HPDE6-E6E7 (cell line): ENCODE results near the gene DOCK4.

Experiments
- DNase-seq: peaks from one replicate; pipeline ENCODE4 v3.0.0; 2011; ENCODE audit warnings: missing footprints; ENCODE audit errors: extremely low spot score

Gene DOCK4

DNA sequence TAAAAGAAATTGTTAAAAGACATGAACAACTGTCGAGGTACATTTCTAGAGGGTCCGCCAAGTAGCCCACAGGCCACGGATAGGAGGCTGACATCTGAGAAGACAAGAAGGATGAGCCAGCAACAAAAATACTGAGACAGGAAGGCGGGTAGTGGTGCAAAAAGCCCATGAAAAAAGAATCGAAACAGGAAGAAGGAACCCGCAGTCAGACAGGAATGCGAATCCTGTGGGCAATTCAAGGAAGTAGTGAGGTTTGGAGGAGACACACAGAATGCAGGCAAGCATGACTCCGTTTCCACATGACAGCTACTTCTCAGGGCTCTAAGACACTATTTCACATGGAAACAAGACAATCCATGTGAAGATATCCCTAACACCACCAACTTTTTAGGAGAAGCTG, 125.2 kb downstream of the DOCK4 start:
- peak; percentile 41 for DNase-seq

DNA sequence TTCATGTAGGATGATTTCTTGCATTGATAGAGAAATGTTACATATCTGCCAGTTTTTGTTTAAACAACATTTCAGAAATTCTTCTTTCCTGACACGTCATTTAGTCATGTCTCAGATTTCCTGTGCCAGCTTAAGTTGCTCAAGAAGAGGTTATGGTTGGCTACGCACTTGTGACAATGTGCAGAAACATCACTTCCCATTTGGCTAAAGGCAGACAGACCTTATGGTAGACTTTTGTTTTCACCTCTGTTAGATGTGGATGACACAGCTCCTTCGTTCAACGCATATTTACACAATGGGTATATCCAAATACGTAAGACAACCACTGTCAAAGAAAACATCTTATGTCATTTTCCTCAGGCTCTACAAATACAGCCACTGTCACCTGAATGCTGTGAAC, 125.8 kb downstream of the DOCK4 start:
- DNase-seq, result peak; percentile 45

DNA sequence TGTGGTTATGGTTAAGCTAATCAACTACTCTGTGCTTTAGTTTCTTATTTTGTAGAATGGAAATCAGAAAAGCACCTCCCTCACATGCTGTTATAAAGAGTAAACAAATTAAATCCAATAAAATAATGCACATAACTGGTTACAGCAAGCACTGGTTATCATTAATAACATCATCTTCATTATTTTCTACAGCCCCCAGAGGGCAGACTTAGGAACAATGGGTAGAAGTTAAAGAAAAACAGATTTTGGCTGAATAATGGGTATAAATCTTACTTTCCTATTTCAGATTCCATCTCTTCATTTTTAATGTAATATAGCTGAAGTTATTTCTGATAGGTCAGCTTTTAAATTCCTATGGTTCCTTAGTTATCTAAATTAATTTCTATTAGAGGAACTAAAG, 126.5 kb downstream of the DOCK4 start:
- no peak for DNase-seq

DNA sequence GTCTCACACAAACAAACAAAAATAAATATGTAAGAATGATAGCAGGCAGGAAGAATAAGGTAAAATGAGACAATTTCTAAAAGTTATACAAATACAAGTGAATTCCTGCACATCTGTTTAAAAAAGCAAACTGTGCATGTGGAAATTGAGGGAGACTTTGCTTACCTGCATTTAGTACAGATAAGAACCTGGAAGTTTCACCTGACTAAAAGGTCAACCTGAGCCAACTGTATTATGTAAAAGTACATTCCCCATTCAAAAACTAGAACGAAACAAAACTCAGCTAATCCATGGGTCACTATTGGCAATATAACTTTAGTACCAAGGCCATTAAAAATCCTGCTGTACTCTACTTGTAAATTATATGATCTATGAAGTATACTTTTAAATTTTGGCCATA, 127.1 kb downstream of the DOCK4 start:
- DNase-seq, result no peak

DNA sequence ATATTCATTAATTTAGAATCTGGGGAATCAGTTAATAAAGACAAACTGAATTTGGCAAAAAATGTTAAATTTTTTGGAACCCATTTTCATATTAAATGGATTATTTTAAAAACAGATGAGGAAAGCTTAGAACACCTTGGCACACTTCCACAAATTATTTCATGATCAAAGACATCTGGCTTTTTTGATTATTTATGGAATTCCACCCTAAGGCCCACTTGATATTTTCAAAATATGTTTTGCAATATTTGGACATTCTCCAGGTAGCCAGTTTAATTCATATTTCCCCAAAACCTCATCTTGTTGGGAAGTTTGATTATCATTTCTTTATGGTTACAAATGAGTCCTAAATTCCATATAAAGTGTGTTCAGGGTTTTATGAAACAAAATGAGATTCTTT, 129.9 kb downstream of the DOCK4 start:
- no peak for DNase-seq

DNA sequence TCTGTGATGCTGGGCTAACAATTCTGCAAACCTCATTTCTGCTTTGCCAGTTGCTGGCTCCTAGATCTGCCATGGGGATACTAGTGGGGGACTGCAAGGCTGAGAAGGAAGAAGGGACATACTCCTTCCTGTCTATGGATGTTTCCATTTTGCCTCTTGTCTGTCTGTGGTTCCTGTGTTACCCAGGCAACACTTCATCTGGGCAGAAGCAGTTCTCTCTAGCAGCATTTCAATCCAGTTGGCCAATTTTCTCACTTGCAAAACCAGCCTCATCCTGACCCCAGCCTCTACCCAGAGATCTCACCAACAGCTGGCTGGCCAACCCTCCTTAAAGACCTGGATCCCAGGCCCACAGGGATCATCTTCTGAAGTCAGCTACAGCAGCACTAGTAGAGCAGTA, 131.7 kb downstream of the DOCK4 start:
- no peak for DNase-seq

DNA sequence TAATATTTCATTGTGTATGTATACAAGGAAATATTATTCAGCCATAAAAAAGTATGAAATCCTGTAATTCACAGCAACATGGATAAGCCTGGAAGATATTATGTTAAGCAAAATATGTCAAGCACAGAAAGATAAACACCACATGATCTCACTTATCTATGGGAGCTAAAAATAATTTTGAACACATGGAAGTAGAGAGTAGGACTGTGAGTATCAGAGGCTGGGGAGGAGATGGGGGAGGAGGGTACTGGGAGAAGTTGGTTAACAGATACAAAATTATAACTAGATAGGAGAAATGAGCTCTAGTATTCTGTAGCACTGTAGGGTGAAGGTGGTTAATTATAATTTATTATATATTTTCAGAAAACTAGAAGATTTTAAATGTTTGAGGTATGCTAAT, 132.7 kb downstream of the DOCK4 start:
- DNase-seq, result no peak

DNA sequence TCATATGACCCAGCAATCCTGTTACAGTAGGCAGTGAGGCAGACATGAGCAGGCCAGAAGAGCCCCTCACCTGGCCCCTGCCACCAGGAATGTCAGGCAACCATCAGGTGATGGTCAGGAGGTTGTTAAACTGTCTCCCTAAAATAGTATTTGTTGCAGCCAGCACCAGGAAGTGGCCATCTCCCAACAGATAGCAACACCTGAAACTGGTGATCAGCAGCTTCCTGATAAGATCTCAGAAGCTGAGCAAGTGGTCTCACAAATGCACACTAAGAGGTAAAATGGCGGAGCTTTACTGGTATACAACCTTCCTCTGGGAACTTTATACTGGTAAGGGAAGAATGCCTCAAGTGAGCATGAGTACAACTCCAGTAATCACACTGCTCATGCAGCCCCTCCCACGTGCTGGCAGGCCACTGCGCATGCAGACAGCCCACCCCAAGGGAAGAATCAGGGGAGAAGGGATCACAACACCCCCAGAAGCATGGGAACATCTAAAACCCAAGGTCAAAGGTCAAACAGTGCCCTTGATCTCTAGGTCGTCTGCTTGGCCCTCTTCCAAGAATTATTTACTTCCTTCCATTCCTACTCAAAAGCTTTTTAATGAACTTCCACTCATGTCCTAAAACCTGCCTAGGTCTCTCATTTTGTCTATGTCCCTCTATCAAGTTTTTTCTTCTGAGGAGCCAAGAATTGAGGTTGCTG, 133.5 kb downstream of the DOCK4 start:
- no peak for DNase-seq

DNA sequence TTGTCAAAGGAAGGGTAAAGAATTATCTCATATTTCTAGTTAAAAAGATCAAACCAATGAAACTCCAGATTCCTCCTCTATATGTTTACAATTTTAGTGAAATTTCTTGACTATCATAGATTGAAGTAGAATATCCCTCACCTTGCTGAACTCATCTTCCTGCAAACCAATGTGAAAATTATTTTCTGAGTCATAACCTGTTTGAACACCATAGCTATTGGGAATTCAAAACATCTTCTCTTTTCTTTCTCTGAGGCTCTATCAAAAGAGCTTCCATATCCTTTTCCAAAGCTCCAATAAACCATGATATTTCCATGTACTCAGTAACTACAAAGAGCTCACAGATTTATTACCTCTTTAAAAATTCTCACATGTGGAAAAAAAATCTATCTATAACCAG, 134.3 kb downstream of the DOCK4 start:
- no peak for DNase-seq

DNA sequence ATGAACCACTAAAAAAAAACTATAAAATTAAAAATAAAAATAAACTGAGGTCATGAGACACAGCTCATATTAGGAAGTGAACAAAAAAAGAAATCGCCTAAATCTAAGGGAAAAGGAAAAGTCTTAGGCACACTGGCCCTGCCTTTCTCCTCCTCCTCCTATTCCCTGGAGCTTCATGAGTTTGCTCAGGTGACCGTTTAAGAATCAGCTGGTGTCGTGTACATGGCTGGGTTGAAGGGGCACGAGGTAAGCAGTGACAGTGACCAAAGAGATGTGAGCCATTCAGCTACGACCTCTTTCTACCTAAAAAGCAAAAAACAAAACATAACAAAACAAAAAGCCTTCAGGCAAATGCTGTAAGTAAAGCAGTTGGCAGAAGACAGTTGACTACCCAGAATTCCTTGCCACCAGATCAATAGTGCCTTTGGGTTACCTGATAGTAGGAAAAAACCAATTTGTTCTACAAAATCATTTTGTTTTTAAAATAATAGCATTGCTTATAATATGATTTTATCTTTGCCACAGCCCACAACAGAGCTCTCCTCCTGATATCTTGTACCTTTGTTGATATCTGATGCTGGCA, 135.4 kb downstream of the DOCK4 start:
- DNase-seq, result no peak

DNA sequence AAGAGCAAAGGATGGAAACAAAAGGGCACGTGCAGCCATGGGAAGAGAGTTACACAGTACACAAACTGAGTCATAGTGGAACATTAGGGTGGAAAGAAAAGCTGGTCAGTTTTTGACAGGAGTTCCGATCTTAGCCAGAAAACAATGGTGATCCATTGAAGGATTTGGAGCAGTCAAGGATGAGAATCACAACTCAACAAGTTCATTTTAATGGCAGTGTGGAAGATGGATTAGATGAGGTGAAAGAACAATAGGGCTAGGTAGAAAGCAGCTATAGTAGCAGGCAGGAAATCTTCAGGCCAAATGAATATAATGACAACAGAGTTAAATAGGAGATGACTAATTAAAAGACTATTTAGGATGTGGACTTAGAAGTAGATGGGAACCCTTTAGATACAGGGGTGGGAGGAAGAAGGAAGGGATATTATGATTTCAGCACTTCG, 136.3 kb downstream of the DOCK4 start:
- peak; percentile 22 for DNase-seq

DNA sequence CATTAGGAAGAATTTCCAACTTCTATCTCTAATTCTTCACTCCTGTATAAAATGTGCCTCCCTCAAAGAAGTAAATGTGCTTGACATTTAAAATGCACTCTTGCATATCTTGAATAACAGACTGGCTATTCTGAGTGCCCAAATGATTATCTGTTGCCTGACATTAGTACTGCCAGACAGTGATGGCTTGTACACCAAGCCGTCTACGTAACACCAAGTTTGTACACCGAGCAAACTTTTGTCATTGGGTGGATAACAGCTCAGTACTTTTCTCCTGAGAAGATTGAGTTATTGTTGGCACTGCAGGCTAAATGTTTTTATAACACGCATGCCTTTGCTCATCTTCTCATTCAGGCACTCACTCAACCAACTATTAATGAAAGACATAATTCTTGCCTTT, 137.2 kb downstream of the DOCK4 start:
- no peak for DNase-seq

DNA sequence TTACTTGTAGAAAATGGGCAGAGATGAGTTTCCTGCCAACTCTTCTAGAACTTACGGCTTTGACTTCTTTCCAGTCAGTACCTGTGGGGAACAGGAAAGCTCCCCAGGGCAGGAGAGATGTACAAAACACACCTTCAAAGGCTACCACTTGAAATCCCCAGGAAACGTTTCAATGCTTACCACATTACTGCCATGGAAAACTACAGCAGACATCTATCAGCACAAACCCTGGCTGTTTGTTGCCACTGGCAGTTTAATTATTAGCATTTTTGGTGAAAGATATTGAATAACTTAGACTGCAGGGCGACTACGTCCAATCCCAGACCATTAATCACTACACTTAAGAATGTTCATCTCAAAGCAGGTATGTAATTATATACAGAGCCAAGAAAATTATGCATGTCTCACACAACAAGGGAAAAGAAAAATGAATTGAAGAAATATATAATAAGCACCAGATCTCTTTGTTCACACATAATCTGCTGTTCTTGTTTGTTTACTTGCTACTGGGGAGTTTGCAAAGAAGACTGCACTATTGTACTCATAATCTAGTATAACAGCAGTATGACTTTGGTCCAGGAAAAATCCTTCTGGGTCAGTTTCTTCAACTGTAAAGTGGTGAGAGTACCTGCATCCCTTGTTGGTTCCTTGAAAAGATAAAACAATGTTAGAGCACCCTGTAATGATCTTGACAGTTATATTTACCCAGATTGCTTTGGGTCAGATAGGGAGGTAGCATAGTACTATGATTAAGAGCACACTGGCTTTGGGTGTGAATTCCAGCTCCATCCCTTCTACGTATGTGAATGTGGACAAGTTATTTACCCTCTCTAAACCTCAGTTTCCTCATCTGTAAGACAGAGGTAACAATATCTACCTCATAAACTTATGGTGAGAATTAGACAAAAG, 138.3 kb downstream of the DOCK4 start:
- no peak for DNase-seq

DNA sequence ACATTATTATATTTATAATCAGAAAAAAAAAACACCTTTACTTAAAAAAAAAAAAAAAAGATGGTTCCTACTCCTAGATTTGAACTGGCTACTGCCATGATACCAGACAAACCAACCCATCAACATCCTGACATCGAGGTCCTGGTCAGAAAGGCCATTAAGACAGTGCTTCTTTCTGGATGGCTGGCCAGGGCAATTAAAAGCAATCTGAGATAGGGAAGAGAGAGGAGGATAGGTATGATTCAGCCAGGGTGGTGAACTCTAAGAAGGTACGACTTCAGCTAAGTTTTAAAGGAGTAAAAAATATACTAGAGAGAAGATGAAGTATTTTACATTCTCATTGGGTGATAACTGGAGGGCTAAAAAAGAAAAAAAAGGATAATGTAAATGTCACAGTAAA, 139.0 kb downstream of the DOCK4 start:
- DNase-seq, result no peak

DNA sequence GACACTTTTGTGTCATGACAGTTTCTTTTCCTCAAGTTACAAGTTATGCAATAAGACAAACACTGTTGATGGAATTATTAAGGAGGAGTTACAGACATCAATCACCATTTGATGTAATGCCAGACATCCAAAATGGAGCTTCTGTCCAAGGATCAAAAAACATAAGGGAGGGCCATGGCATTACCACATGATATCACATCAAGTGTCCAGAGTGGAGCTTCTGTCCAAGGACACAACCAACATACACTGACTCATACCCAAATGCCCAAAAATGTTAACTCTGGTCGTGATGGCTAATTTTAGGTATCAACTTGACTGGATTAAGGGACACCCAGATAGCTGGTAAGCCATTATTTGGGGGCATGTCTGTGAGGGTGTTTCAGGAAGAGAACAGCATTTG, 140.4 kb downstream of the DOCK4 start:
- no peak for DNase-seq

DNA sequence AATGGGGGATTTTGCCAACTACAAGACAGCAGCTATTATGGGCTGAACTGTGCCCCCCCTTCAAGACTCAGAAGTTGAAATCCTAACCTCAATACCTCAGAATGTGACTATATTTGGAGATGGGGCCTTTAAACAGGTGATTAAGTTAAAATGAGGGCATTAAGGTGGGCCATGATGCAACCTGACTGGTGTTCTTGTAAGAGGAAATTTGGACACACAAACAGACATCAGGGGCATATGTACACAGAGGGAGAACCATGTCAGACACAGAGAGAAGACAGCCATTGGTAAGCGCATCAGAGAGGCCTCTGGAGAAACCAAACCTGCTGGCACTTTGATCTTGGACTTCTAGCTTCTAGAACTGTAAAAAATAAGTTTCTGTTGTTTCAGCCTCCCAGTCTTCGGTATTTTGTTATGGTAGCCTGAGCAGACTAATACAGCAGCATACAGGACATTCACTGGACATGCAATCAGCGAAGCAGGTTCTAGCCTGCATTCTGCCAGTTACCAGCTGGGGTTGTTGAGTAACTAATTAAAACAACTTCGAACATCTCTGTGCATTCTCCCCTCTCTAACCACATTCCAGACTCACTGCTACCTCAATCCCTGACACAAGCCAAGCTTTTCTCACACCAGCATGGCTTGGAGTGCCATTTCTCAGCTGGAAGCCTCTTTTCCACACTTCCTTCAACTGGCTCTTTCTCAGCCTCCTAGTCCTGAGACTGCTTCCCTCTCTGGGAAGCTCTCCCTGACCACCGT, 141.4 kb downstream of the DOCK4 start:
- DNase-seq, result no peak

DNA sequence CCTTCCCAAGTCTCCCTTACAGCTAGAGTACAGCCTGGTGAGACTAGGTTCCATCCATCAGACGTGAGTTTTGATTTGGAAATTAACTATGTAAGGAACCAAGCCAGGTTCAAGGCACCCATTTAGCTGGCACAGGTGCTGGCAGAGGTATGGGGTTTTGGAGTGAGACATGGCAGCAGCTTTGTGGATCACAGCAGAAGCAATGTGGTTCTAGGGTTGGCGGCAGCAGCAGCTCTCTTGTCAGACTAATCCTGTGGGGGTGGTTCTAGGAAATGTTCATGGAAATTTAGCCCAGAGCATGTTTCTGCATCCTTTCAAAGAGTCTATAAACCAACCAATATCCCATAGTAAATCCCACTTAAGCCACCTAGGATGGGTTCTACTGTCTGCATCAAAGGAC, 142.2 kb downstream of the DOCK4 start:
- no peak for DNase-seq

DNA sequence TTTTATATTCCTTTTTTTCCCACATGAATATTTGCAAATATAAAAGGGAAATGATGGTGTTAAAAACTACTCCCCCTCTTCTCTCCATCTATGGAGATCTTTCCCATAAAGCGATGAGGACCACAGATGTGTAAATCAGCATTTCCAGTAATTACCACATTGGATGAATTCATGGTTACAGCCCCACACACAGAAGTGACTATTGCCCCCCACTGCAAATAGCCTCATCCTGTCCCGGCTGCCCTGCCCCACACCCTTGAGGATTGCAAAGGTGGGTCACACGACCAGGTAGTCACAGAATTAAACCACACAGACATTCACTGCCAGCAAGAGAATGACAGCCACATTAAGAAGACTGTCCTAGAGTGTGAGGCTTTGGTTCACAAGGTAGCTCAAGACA, 145.1 kb downstream of the DOCK4 start:
- DNase-seq, result no peak

DNA sequence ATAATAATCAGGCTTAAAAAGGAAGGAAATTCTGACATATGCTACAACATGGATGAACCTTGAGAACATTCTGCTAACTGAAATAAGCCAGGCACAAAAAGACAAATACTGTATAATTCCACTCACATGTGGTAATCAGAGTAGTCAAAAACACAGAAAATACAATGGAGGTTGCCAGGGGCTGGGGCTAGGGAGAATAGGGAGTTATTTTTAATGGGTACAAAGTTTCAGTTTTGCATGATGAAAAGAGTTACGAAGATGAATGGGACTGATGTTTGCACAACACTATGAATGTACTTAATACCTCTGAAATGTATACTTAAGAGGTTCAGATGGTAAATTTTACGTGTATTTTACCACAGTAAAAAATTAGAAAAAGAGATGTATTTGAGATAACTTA, 145.6 kb downstream of the DOCK4 start:
- no peak for DNase-seq

DNA sequence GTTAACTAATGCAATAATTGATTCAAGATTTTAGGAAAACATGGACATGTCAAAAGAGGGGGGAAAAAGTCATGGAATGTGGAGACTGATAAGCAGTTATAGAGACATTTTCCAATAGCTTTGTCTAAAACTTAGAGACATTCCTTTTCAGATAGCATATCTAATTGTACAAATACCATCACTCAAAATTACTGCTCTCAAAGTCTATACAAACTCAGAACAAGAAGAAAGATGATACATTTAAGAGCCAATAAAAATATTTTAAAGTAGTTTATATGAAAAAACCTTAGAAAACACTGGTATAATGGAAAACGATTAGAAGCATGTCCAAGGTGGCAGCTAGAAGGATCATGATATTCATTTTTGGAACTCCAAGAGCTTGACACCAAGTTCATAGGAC, 146.5 kb downstream of the DOCK4 start:
- no peak for DNase-seq

DNA sequence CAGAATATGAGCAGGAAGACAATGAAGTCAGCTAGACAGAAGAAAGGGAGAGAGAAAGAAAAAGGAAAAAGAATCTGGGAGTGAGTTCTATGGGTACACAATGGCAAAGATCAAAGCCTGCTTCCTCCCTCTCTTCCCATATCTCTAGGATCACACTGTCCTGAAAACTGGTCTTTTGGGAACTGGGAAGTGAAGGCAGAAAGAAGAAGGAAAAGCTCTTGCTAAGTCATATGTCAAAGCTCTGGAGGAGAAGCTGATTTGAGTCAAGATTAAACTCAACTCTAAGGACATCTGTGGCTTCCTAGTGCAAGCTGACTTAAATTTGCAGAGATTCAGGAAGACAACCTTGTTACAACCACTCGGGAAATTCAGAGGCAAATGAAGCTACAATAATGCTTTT, 147.5 kb downstream of the DOCK4 start:
- DNase-seq, result no peak

DNA sequence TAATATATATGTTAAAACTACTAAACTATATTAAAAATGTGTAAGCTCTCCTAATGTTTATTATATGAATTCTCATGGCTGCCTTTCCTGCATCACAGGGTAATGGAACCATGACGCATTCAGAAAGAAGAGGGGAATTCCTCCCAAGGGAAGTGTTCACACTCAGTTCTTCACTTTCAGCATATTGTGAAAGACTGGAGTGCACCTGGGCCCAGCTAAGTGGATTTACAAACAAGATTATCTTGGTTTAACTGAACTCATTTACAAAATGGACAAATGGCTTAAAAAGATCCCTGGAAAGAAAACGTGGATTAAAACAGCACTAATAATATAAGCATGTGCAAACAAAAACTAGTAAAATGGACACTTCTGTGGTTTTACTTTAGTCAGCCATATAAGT, 149.8 kb downstream of the DOCK4 start:
- no peak for DNase-seq
